Measurements from ENCODE around the gene CELSR1.

DNA sequence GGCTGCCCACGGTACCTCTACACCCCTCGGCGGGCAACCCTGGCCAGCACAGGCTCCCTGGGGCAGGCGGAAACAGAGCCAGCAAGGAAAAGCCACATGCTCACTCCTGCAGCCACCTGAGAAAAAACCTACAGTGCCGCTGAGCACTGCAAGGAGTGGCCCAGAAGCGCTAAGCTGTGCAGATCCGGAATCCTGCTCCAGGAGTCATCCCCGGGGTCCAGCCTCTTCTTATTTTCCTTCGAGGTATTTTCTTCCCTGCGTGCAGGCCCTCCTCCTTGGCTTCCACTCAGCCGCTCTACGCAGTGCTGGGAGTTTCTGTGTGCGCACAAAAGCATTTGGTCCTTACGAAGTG lies 120.9 kb downstream of the CELSR1 start:
- no peak for TF ChIP-seq ZNF12 (CRISPR knock-in tag; IDR thresholded peaks at IDR 0.05)
- TF ChIP-seq POLR2AphosphoS5 (IDR thresholded peaks at IDR 0.05; ENCODE audit: low read depth, low read length), result no peak
- TF ChIP-seq, protein P1, sequence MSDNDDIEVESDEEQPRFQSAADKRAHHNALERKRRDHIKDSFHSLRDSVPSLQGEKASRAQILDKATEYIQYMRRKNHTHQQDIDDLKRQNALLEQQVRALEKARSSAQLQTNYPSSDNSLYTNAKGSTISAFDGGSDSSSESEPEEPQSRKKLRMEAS (IDR thresholded peaks at IDR 0.05), result no peak
- TF ChIP-seq EZH2 (conservative IDR thresholded peaks at IDR 0.05; ENCODE audit: low read depth, low read length), result no peak
- TF ChIP-seq CCAR2 (optimal IDR thresholded peaks at IDR 0.05; ENCODE audit: low read depth, low read length), result no peak
- TF ChIP-seq, protein P2, sequence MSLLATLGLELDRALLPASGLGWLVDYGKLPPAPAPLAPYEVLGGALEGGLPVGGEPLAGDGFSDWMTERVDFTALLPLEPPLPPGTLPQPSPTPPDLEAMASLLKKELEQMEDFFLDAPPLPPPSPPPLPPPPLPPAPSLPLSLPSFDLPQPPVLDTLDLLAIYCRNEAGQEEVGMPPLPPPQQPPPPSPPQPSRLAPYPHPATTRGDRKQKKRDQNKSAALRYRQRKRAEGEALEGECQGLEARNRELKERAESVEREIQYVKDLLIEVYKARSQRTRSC (CRISPR knock-in tag; IDR thresholded peaks at IDR 0.05; ENCODE audit: low read depth), result no peak
- no peak for TF ChIP-seq TCF7 (IDR thresholded peaks at IDR 0.05; ENCODE audit: low read depth)
- TF ChIP-seq HMGXB4 (CRISPR knock-in tag; IDR thresholded peaks at IDR 0.05; ENCODE audit: borderline replicate concordance in 1 of 2, low read depth in 1 of 2), result no peak
- TF ChIP-seq MEIS1 (CRISPR knock-in tag; IDR thresholded peaks at IDR 0.05; ENCODE audit: borderline replicate concordance), result no peak
- no peak for TF ChIP-seq RAD51 (IDR thresholded peaks at IDR 0.05; ENCODE audit: borderline replicate concordance)
